Small intestine (tissue), 7 donors: ENCODE measurements around the gene IRF4. TPM values are rescaled to one million over a fixed set of nuclear protein-coding genes. Genes with fewer than 3 reads are reported as not detected.

Experiments
- DNase-seq, 2 donors: peaks; one replicate each; pipeline versions ENCODE4 v3.0.0 to v3.0.0-alpha.2; 2013
- FAIRE-seq: peaks from 2 replicates; lab custom pipeline; 2012; peaks lifted over from hg19 to GRCh38; lab: Jason Lieb, UNC
- H3K27ac ChIP-seq, 3 donors: one replicate each; pipeline ENCODE4 v1.5.1; 2013; ENCODE audit warnings: low read length in 2 of 3, mild to moderate bottlenecking in 2 of 3, control low read depth in 1 of 3, inconsistent platforms in 1 of 3, low read depth in 1 of 3, moderate library complexity in 1 of 3
- H3K27me3 ChIP-seq, 3 donors: one replicate each; pipeline ENCODE4 v1.6.1; 2013; ENCODE audit warnings: low read length in 3 of 3, inconsistent platforms in 1 of 3; ENCODE audit not compliant: control insufficient read depth in 3 of 3, insufficient read depth in 3 of 3
- H3K36me3 ChIP-seq, 3 donors: one replicate each; pipeline ENCODE4 v1.6.1; 2013; ENCODE audit warnings: low read length in 3 of 3, inconsistent platforms in 1 of 3, low read depth in 1 of 3, mild to moderate bottlenecking in 1 of 3, moderate library complexity in 1 of 3; ENCODE audit not compliant: control insufficient read depth in 3 of 3, insufficient read depth in 2 of 3
- H3K4me1 ChIP-seq, 3 donors: one replicate each; pipeline ENCODE4 v1.6.1; 2013; ENCODE audit warnings: low read length in 2 of 3, inconsistent platforms in 1 of 3, low read depth in 1 of 3, mild to moderate bottlenecking in 1 of 3, moderate library complexity in 1 of 3; ENCODE audit not compliant: control insufficient read depth in 3 of 3, insufficient read depth in 2 of 3
- H3K4me3 ChIP-seq, 3 donors: one replicate each; pipeline ENCODE4 v1.5.1; 2013; ENCODE audit warnings: low read length in 3 of 3, control low read depth in 1 of 3, inconsistent platforms in 1 of 3, low read depth in 1 of 3, mild to moderate bottlenecking in 1 of 3, moderate library complexity in 1 of 3
- H3K9me3 ChIP-seq, 2 donors: one replicate each; pipeline ENCODE4 v1.6.1; 2013; ENCODE audit warnings: low read depth in 1 of 2, low read length in 1 of 2; ENCODE audit not compliant: control insufficient read depth in 2 of 2, insufficient read depth in 1 of 2
- WGBS, 3 donors: extraction: QIAGEN DNeasy Blood & Tissue Kit; methylation state at CpG; one replicate each; pipeline ENCODE4 v1.1.7; 2013; 5-methylcytosine and 5-hydroxymethylcytosine counted together
- polyA plus RNA-seq, 4 donors: library from polyadenylated mRNA; stranded (reverse) in 3 of 4; unstranded in 1 of 4; fragments of 200-250 nt in 3 of 4; fragments of 120-200 nt in 1 of 4; gene quantifications; one replicate each; pipeline versions ENCODE4 v1.2.1 to v1.2.3, GENCODE V29; 2013
- donor health status: healthy with polysubstance abuse.
- donor health status: control.
- donor health status: control.
- donor health status: Bipolar disorder and iron deficiency.
- donor health status: healthy.

Gene IRF4
- polyA plus RNA-seq, 4 donors: 0.16 to 3.5 (median 1.4) TPM; not detected in 1

DNA sequence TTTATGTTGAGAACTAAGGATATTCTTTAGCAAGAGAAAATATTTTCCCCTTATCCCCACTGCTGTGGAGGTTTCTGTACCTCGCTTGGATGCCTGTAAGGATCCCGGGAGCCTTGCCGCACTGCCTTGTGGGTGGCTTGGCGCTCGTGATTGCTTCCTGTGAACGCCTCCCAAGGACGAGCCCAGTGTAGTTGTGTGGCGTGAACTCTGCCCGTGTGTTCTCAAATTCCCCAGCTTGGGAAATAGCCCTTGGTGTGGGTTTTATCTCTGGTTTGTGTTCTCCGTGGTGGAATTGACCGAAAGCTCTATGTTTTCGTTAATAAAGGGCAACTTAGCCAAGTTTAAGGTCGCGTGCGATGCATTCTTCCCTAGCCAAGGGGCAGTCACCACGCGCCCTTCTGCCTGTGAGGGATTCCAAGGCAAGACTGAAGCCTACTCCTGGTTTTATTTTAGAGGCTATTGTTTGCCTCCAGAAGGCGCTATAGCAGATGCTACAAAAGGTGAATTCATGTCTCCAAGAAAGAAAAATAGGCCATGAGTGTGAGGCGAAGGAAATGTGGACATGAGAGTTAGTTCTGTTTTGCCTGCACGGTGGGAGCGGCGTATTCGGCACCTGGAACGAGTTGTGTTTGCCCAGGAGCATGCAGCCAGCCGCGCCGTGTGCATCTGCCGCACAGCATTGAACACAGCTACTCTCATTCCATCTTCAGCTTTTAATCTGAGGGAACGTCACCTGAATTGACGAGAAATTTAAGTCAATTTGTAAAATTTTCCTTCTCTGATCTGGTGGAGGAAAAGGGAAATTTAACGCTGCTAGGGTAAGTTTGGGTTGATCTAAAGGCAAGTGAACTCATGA lies 40.3 kb upstream of the IRF4 start:
- H3K4me1 ChIP-seq: no peaks in the 10 kb centered on the region
- H3K36me3 ChIP-seq: peaks cover 0 to 26% (median 0%) of the 10 kb centered on the region in 3 donors
- no peak for DNase-seq
- no peak overlapping the region for H3K27ac ChIP-seq
- no peaks in the 10 kb centered on the region for H3K27me3 ChIP-seq
- no peak overlapping the region for H3K4me3 ChIP-seq
- whole genome bisulfite sequencing, 3 donors: 89 to 92% (median 92%) methylated on average over 31 of the region's 31 CpGs
- no peak for FAIRE-seq
- H3K9me3 ChIP-seq: no peaks in the 10 kb centered on the region

DNA sequence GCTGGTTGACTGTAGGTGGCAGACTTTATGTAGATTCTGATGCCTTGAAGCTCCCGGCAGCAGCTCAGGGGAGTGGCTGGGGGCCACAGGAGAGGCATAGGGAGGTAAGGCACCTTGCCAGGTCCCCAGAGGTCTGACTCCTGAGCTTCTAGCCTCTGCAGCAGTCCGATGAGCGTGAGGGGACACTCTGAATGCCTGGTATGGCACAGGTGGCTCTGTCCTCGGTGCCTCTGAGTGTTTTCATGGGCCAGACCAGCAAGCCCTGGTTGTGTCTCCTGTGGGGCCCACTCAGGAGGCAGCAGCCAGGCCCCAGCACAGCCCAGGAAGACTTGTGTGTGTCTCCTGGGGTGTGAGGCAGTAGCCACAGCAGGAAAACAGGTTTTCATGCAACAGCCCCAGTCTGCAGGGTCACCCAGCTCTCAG lies 39.7 kb upstream of the IRF4 start:
- DNase-seq (no peak), FAIRE-seq (no peak)
- no peak overlapping the region for H3K27ac ChIP-seq
- H3K4me3 ChIP-seq: no peak overlapping the region
- H3K4me1 ChIP-seq: no peaks in the 10 kb centered on the region
- no peaks in the 10 kb centered on the region for H3K9me3 ChIP-seq
- H3K36me3 ChIP-seq: peaks cover 0 to 26% (median 0%) of the 10 kb centered on the region in 3 donors
- no peaks in the 10 kb centered on the region for H3K27me3 ChIP-seq
- 78 to 86% (median 85%) methylated on average over 4 of the region's 4 CpGs for WGBS, 3 donors

DNA sequence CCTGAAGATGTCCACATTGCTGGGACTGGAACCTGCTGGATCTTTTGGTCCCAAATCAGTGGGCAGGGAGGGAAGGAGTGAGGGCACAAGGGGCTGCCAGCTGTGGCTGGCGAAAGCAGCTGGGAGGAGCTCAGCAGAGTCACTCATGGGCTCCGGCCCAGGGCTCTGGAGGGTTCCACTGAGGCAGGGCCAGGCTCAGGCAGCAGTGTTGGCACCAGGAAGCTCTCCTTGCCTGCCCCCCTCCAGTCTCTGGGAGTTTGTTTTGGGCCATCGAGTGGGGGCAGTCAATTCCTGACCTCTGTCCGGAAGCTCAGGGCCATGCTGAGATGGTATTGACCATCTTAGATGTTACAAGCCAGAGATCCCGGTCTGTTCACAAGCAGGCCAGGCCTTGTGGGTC lies 39.1 kb upstream of the IRF4 start:
- 86 to 91% (median 90%) methylated on average over 5 of the region's 5 CpGs for WGBS, 3 donors
- no peak for FAIRE-seq

DNA sequence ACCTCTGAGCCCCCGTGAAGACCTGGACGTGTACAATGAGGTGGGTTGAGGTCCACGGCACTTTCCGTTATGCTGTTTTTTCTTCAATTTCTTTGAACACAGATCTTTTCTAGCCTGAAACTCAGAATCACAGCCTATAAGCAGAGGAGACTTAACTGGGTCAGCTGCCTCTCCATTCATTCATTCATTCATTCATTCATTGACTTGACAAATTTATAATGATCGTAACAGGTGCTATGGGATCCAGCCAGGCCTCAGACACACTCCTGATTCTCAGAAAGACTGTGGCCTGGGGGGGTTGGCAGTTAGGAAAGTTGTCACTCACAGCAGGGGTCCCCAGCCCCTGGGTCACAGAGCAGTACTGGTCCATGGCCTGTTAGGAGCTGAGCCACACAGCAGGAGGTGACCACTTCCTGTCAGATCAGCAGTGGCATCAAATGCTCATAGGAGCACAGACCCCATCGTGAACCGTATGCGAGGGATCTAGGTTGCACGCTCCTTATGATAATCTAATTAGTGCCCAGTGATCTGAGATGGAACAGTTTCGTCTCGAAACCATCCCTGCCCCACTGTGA lies 38.6 kb upstream of the IRF4 start:
- DNase-seq (no peak), FAIRE-seq (no peak)
- no peaks in the 10 kb centered on the region for H3K27me3 ChIP-seq
- no peak overlapping the region for H3K4me3 ChIP-seq
- peaks cover 0 to 28% (median 0%) of the 10 kb centered on the region in 3 donors for H3K36me3 ChIP-seq
- WGBS, 3 donors: 81 to 83% (median 81%) methylated on average over 11 of the region's 11 CpGs
- H3K4me1 ChIP-seq: no peaks in the 10 kb centered on the region
- H3K27ac ChIP-seq: no peak overlapping the region
- H3K9me3 ChIP-seq: peaks cover 0 to 2% of the 10 kb centered on the region in 2 donors

More for the DNA sequence above, 39.1 kb upstream of the IRF4 start:
- Histone ChIP-seq H3K9me3 (peaks cover 0 to 2% of the 10 kb centered on the region in 2 donors), H3K4me3 (no peak overlapping the region), H3K27me3 (no peaks in the 10 kb centered on the region), H3K4me1 (no peaks in the 10 kb centered on the region), H3K27ac (no peak overlapping the region), H3K36me3 (peaks cover 0 to 28% (median 0%) of the 10 kb centered on the region in 3 donors)
- no peak for DNase-seq

DNA sequence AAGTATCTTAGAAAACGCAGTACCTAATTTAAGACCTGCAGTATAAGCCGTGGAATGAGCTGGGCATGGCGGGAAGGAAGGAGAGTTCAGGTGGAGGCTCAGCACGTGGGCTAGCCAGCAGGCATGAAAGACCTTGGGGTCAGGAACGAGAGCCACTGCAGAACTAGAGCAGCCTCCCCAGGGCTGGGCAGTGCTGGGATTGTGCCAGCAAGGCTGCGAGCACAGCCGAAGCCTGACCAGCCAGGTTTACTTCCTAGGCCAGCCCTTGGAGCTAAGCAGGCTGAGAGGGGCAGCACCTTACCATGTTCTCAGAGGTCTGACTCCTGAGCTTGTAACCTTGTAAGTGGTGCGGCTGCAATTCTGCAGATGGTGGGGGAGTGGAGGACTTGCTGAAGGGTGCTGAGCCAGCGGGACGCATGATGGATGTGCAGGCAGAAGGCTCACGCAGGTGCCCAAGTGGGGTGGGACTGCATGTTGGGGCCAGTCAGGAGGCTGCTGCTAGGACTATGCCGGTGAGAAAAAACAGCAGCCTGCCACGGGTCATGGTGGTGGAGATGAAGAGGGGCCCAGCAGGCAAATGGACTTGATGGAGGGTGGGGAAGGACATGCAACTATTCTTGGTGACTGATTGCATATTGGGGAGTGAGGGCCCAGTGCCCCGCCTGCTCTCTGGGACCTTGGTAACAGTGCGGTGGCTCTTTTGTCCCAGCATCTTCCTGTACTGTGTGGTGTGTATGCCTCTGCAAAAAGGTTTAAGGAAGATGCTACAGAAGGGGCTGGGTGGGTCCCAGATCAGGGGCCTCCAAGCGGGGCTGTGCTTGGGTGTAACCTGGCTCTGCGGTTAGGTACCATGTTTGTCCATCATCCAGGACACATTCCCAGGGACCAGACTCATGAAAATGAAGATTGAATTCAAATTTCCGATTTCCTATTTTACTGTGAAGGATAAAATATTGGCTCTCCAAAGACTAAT lies 37.6 kb upstream of the IRF4 start:
- peaks cover 0 to 2% of the 10 kb centered on the region in 2 donors for H3K9me3 ChIP-seq
- no peak for FAIRE-seq
- H3K4me3 ChIP-seq: no peak overlapping the region

DNA sequence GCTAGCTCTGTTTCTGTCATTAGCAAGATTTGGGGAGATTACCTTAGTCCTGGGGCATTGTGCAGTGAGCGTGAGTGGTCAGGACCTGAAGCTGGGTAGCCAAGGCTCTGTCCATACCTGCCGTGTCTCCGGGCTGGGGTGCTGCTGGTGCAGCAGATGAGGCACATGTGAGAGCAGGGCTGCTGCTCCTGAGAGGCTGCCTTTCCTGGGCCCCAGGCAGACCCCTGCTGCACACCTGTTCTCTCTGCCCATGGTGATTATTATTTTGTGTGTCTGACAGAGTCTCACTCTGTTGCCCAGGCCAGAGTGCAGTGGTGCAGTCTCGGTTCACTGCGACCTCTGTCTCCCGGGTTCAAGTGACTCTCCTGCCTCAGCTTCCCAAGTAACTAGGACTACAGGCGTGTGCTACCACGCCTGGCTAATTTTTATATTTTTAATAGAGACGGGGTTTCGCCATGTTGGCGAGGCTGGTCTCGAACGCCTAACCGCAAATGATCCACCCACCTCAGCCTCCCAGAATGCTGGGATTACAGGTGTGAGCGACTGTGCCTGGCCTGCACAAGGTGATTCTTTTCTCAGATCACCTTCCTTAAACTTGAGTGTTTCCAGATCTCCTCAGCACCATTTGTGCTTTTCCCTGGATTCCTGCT lies 36.8 kb upstream of the IRF4 start:
- peaks cover 0 to 2% of the 10 kb centered on the region in 2 donors for H3K9me3 ChIP-seq
- no peaks in the 10 kb centered on the region for H3K4me1 ChIP-seq
- WGBS, 3 donors: 89 to 92% (median 90%) methylated on average over 15 of the region's 15 CpGs
- H3K27me3 ChIP-seq: no peaks in the 10 kb centered on the region
- FAIRE-seq (no peak), DNase-seq (no peak)
- no peak overlapping the region for H3K27ac ChIP-seq
- H3K4me3 ChIP-seq: no peak overlapping the region
- peaks cover 0 to 10% (median 0%) of the 10 kb centered on the region in 3 donors for H3K36me3 ChIP-seq

More for the DNA sequence above, 37.6 kb upstream of the IRF4 start:
- Histone ChIP-seq H3K36me3 (peaks cover 0 to 18% (median 0%) of the 10 kb centered on the region in 3 donors), H3K4me1 (no peaks in the 10 kb centered on the region), H3K27ac (no peak overlapping the region), H3K27me3 (no peaks in the 10 kb centered on the region)
- no peak for DNase-seq
- 89 to 90% (median 89%) methylated on average over 18 of the region's 18 CpGs for WGBS, 3 donors

DNA sequence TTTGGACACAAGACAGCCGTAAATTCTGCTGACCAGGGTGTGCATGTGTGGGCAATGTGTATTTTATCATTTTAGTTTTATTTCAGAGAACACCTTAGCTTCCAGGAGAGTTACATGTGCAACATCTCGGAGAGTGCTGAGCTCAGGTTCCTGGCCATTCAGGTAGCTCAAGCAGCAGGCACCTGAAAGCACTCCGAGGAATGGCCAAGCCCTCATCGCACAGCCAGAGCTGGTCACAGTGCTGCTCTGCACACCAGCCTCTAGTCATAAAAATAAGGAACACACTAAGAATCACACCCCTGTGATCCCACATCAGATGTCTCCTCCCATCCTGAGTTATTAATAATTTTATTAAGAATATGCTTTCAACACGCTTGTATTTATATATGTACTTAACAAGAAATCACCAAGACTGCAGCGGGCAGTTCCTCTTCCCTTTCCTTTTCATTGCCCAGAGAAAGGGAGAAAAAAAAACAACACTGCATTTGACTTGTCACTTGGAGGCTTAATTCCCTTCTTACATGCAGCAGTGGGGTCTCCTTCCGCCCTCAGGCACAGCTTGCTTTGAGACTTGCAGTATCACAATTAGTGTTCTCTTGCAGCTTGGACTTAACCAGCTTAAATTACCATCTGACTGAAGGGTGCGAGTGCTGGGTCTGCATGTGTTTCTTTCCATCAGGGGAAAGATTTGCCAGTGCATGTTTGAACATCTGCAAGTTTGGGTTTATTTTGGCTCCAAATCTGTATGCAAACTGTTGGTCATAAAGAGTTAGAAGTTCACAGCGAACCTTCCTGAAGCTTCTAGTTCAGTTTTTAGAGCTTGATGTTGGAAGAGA lies 36.0 kb upstream of the IRF4 start:
- WGBS, 3 donors: 82 to 84% (median 82%) methylated on average over 9 of the region's 9 CpGs
- peaks cover 0 to 2% of the 10 kb centered on the region in 2 donors for H3K9me3 ChIP-seq
- FAIRE-seq (no peak), DNase-seq (no peak)
- H3K27me3 ChIP-seq: no peaks in the 10 kb centered on the region
- H3K27ac ChIP-seq: no peak overlapping the region
- H3K4me3 ChIP-seq: no peak overlapping the region
- H3K36me3 ChIP-seq: peaks cover 0 to 10% (median 0%) of the 10 kb centered on the region in 3 donors
- H3K4me1 ChIP-seq: no peaks in the 10 kb centered on the region
